Measurements from ENCODE around the gene TCAIM.

- TF ChIP-seq JUND (IDR thresholded peaks at IDR 0.05), result no peak
- TF ChIP-seq CTCF (IDR thresholded peaks at IDR 0.05), result no peak
- no peak for TF ChIP-seq REST (IDR thresholded peaks at IDR 0.05; ENCODE audit: low read depth, low read length)
- TF ChIP-seq FOXM1 (IDR thresholded peaks at IDR 0.05; ENCODE audit: low read depth), result no peak
Measured at GRCh38 chr3:44436181-44436580, 97.6 kb downstream of the TCAIM start.

Measured in SK-N-SH (cell line).